HEK293T (cell line): Measurements from ENCODE around the gene SNRPB.
"Not testable (repeated sequence)": the region's sequence is repeated elsewhere in the genome, so short reads cannot be mapped to it uniquely, and the experiment has no call there.

Experiments used
- ARNT ChIP-seq: fragments of 450-650 bp; IDR thresholded peaks from 2 replicates; pipeline ENCODE4 v1.6.1; 2017; ENCODE audit warnings: mild to moderate bottlenecking
- BHLHE40 ChIP-seq: fragments of 450-650 bp; IDR thresholded peaks from 2 replicates; pipeline ENCODE4 v1.6.1; 2016; ENCODE audit warnings: mild to moderate bottlenecking, moderate library complexity, borderline replicate concordance
- CTBP1 ChIP-seq: fragments of 450-650 bp; IDR thresholded peaks from 2 replicates; pipeline ENCODE4 v1.6.1; 2016; ENCODE audit warnings: borderline replicate concordance
- FOXA1 ChIP-seq: fragments of 450-650 bp; IDR thresholded peaks from 2 replicates; pipeline ENCODE4 v1.6.1; 2016; ENCODE audit warnings: mild to moderate bottlenecking
- FOXK2 ChIP-seq: fragments of 450-650 bp; IDR thresholded peaks from 2 replicates; pipeline ENCODE4 v1.6.1; 2016; ENCODE audit warnings: mild to moderate bottlenecking
- HDGF ChIP-seq: fragments of 450-650 bp; IDR thresholded peaks from 2 replicates; pipeline ENCODE4 v1.6.1; 2017; ENCODE audit warnings: antibody characterized with exemption, borderline replicate concordance
- SP1 ChIP-seq: fragments of 450-650 bp; IDR thresholded peaks from 2 replicates; pipeline ENCODE4 v1.6.1; 2017
- SUZ12 ChIP-seq: fragments of 450-650 bp; IDR thresholded peaks from 2 replicates; pipeline ENCODE4 v1.6.1; 2016; ENCODE audit warnings: mild to moderate bottlenecking

DNA sequence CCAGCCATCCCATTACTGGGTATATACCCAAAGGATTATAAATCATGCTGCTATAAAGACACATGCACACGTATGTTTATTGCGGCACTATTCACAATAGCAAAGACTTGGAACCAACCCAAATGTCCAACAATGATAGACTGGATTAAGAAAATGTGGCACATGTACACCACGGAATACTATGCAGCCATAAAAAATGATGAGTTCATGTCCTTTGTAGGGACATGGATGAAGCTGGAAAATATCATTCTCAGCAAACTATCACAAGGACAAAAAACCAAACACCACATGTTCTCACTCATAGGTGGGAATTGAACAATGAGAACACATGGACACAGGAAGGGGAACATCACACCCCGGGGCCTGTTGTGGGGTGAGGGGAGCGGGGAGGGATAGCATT lies 35.8 kb upstream of the SNRPB start:
- not testable (repeated sequence) for TF ChIP-seq ARNT, HDGF, FOXK2, SP1, BHLHE40, SUZ12, FOXA1, CTBP1
